Measurements from ENCODE around the gene CLN5. TPM values are rescaled to one million over a fixed set of nuclear protein-coding genes. Genes with fewer than 3 reads are reported as not detected.
A peak's percentile ranks its signal among the peaks of the same experiment; 100 is the strongest.

Gene CLN5
- total and polyA plus RNA-seq, 9 donors: 31.7 to 52.2 (median 36.6) TPM

- peaks cover 4% of the 10 kb centered on the region for H3K4me1 ChIP-seq (ENCODE audit: insufficient read depth)
- H3K4me3 ChIP-seq: no peak overlapping the region
- no peaks in the 10 kb centered on the region for H3K9me3 ChIP-seq
- H3K36me3 ChIP-seq: no peaks in the 10 kb centered on the region
- intact Hi-C loops (cut with DNase I): loop anchor here in 2 of 4 donors (5.0 to 10.0 kb wide), 2 partner anchors 36 to 297 kb away; partner anchors contain the start of genes CLN5 (in 1 of the 2) and MYCBP2 (in 1 of the 2)
- 36 to 40% (median 38%) methylated on average over 5 of the region's 5 CpGs for WGBS, 3 donors
- peak overlapping the region in 1 of 2 donors; percentile 100 for H3K27ac ChIP-seq
- no peaks in the 10 kb centered on the region for H3K27me3 ChIP-seq
- DNase-seq: peak in 4 of 5 donors; percentile 25 to 57 (median 38)
- TF ChIP-seq EP300 (IDR thresholded peaks at IDR 0.05) (no peak), POLR2A (IDR thresholded peaks at IDR 0.05) (no peak)
- TF ChIP-seq, protein P1, sequence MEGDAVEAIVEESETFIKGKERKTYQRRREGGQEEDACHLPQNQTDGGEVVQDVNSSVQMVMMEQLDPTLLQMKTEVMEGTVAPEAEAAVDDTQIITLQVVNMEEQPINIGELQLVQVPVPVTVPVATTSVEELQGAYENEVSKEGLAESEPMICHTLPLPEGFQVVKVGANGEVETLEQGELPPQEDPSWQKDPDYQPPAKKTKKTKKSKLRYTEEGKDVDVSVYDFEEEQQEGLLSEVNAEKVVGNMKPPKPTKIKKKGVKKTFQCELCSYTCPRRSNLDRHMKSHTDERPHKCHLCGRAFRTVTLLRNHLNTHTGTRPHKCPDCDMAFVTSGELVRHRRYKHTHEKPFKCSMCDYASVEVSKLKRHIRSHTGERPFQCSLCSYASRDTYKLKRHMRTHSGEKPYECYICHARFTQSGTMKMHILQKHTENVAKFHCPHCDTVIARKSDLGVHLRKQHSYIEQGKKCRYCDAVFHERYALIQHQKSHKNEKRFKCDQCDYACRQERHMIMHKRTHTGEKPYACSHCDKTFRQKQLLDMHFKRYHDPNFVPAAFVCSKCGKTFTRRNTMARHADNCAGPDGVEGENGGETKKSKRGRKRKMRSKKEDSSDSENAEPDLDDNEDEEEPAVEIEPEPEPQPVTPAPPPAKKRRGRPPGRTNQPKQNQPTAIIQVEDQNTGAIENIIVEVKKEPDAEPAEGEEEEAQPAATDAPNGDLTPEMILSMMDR (IDR thresholded peaks at IDR 0.05): no peak
Measured at GRCh38 chr13:77028202-77028601, 36.3 kb downstream of the CLN5 start.

GRCh38 chr13:77029436-77029835 is 37.6 kb downstream of the CLN5 start:
- intact Hi-C loops (cut with DNase I): loop anchor here in 2 of 4 donors (5.0 to 10.0 kb wide), 2 partner anchors 37 to 295 kb away; partner anchors contain the start of genes CLN5 (in 1 of the 2) and MYCBP2 (in 1 of the 2)
- H3K36me3 ChIP-seq: no peaks in the 10 kb centered on the region
- no peak overlapping the region for H3K4me3 ChIP-seq
- no peaks in the 10 kb centered on the region for H3K27me3 ChIP-seq
- H3K27ac ChIP-seq: no peak overlapping the region
- peaks cover 4% of the 10 kb centered on the region for H3K4me1 ChIP-seq (ENCODE audit: insufficient read depth)
- no peak for DNase-seq
- 92 to 97% (median 97%) methylated on average over 1 of the region's 1 CpG for WGBS, 3 donors
- TF ChIP-seq POLR2A (IDR thresholded peaks at IDR 0.05): no peak
- no peak for TF ChIP-seq EP300 (IDR thresholded peaks at IDR 0.05)
- TF ChIP-seq, protein P1 (IDR thresholded peaks at IDR 0.05): no peak
- no peaks in the 10 kb centered on the region for H3K9me3 ChIP-seq

DNA sequence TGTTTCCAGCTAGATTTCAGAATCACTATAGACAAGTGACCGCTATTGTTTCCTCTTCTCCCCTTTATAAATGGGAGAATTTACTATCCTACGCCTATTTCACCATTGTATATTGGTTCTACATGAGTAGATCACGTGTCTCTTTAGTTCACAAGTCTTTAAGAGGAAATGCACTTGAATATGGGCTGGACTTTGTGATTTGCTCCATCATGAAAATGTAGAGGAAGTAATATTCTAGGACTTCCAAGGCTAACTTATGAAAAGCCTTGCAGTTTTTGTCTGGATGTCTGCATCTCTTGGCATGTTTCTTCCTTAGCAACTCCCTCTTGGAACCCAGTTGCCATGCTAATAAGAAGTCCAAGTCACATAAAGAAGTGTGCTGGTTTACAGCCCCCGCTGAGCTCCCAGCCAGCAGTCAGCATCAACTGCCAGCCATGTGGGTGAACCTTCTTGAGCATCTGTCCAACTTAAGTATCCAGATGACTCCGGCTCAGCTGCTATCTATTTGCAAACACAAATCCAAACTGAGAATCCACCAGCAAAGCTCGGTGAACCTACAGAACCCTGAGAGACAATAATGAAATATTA is 39.9 kb downstream of the CLN5 start:
- Histone ChIP-seq H3K9me3 (no peaks in the 10 kb centered on the region), H3K4me3 (no peak overlapping the region), H3K36me3 (no peaks in the 10 kb centered on the region), H3K27me3 (no peaks in the 10 kb centered on the region), H3K4me1 (ENCODE audit: insufficient read depth) (peaks cover 9% of the 10 kb centered on the region), H3K27ac (no peak overlapping the region)
- intact Hi-C loops (cut with DNase I): no loop called here
- DNase-seq: no peak
- WGBS, 3 donors: 94 to 99% (median 95%) methylated on average over 6 of the region's 6 CpGs
- TF ChIP-seq POLR2A (IDR thresholded peaks at IDR 0.05) (no peak), EP300 (IDR thresholded peaks at IDR 0.05) (no peak)
- TF ChIP-seq, protein P1 (IDR thresholded peaks at IDR 0.05): no peak

GRCh38 chr13:77033717-77034302 is 41.9 kb downstream of the CLN5 start:
- Histone ChIP-seq H3K27me3 (no peaks in the 10 kb centered on the region), H3K27ac (no peak overlapping the region), H3K9me3 (no peaks in the 10 kb centered on the region), H3K4me3 (no peak overlapping the region), H3K4me1 (ENCODE audit: insufficient read depth) (peaks cover 6% of the 10 kb centered on the region), H3K36me3 (no peaks in the 10 kb centered on the region)
- 96% methylated on average over 4 of the region's 4 CpGs for WGBS, 3 donors
- intact Hi-C loops (cut with DNase I): no loop called here
- DNase-seq: no peak
- TF ChIP-seq EP300 (IDR thresholded peaks at IDR 0.05) (no peak), POLR2A (IDR thresholded peaks at IDR 0.05) (no peak)
- TF ChIP-seq, protein P1 (IDR thresholded peaks at IDR 0.05): no peak
